ENCODE data around the gene SPINT1. TPM values are rescaled to one million over a fixed set of nuclear protein-coding genes. Genes with fewer than 3 reads are reported as not detected.
A peak's percentile ranks its signal among the peaks of the same experiment; 100 is the strongest.

SPINT1 gene
- total and polyA plus RNA-seq, 2 of the 13 experiments (the other 11 are each of a cell fraction or from before 2014, with no cell fraction given), result 0.49 to 2.5 TPM

- TF ChIP-seq ZNF101 (CRISPR knock-in tag; IDR thresholded peaks at IDR 0.05; ENCODE audit: borderline replicate concordance, low read depth) (no peak), SIN3A (IDR thresholded peaks at IDR 0.05; ENCODE audit: borderline replicate concordance, low read depth, low read length) (peak; percentile 80; the same call in 1 of the 2 replicates), PITX1 (CRISPR knock-in tag; IDR thresholded peaks at IDR 0.05) (peak; percentile 47), FOXK1 (CRISPR knock-in tag; IDR thresholded peaks at IDR 0.05; ENCODE audit: borderline replicate concordance, low read depth) (peak; percentile 64; the same call in 1 of the 2 replicates), MED1 (CRISPR knock-in tag; IDR thresholded peaks at IDR 0.05) (peak; percentile 61; the same call in 1 of the 2 replicates), ZNF784 (CRISPR knock-in tag; IDR thresholded peaks at IDR 0.05; ENCODE audit: borderline replicate concordance) (no peak), SMAD1 (CRISPR knock-in tag; IDR thresholded peaks at IDR 0.05; ENCODE audit: borderline replicate concordance, low read depth) (0 out of 2 replicates have a peak, but pooled peaks have one; percentile 77), ZBTB10 (CRISPR knock-in tag; IDR thresholded peaks at IDR 0.05; ENCODE audit: borderline replicate concordance) (no peak), TBP (CRISPR knock-in tag; IDR thresholded peaks at IDR 0.05) (no peak), TOPORS (CRISPR knock-in tag; IDR thresholded peaks at IDR 0.05) (0 out of 2 replicates have a peak, but pooled peaks have one; percentile 72), ELF4 (CRISPR knock-in tag; IDR thresholded peaks at IDR 0.05; ENCODE audit: borderline replicate concordance) (peak; percentile 38; the same call in 1 of the 2 replicates), ZNF883 (CRISPR knock-in tag; IDR thresholded peaks at IDR 0.05; ENCODE audit: not compliant biosample characterization) (peak; percentile 61), MAF1 (CRISPR knock-in tag; IDR thresholded peaks at IDR 0.05; ENCODE audit: borderline replicate concordance) (no peak), ZNF660 (CRISPR knock-in tag; IDR thresholded peaks at IDR 0.05; ENCODE audit: borderline replicate concordance, low read depth) (no peak), ZNF7 (CRISPR knock-in tag; IDR thresholded peaks at IDR 0.05) (no peak), ZNF430 (CRISPR knock-in tag; IDR thresholded peaks at IDR 0.05) (no peak), ZNF589 (CRISPR knock-in tag; conservative IDR thresholded peaks at IDR 0.05) (no peak; the same call in 1 of the 2 replicates), ZFYVE20 (CRISPR knock-in tag; IDR thresholded peaks at IDR 0.05; ENCODE audit: borderline replicate concordance, low read depth) (no peak), HMG20A (CRISPR knock-in tag; IDR thresholded peaks at IDR 0.05; ENCODE audit: borderline replicate concordance) (no peak)
- TF ChIP-seq, protein P1, sequence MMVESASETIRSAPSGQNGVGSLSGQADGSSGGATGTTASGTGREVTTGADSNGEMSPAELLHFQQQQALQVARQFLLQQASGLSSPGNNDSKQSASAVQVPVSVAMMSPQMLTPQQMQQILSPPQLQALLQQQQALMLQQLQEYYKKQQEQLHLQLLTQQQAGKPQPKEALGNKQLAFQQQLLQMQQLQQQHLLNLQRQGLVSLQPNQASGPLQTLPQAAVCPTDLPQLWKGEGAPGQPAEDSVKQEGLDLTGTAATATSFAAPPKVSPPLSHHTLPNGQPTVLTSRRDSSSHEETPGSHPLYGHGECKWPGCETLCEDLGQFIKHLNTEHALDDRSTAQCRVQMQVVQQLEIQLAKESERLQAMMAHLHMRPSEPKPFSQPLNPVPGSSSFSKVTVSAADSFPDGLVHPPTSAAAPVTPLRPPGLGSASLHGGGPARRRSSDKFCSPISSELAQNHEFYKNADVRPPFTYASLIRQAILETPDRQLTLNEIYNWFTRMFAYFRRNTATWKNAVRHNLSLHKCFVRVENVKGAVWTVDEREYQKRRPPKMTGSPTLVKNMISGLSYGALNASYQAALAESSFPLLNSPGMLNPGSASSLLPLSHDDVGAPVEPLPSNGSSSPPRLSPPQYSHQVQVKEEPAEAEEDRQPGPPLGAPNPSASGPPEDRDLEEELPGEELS (CRISPR knock-in tag; IDR thresholded peaks at IDR 0.05), result no peak
- TF ChIP-seq, protein P2, sequence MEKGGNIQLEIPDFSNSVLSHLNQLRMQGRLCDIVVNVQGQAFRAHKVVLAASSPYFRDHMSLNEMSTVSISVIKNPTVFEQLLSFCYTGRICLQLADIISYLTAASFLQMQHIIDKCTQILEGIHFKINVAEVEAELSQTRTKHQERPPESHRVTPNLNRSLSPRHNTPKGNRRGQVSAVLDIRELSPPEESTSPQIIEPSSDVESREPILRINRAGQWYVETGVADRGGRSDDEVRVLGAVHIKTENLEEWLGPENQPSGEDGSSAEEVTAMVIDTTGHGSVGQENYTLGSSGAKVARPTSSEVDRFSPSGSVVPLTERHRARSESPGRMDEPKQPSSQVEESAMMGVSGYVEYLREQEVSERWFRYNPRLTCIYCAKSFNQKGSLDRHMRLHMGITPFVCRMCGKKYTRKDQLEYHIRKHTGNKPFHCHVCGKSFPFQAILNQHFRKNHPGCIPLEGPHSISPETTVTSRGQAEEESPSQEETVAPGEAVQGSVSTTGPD (CRISPR knock-in tag; IDR thresholded peaks at IDR 0.05), result no peak
Measured at GRCh38 chr15:40893733-40894680, 50.2 kb downstream of the SPINT1 start, which contains the start of gene VPS18 (continued).
